Measurements from ENCODE around the gene ITIH2.

DNA sequence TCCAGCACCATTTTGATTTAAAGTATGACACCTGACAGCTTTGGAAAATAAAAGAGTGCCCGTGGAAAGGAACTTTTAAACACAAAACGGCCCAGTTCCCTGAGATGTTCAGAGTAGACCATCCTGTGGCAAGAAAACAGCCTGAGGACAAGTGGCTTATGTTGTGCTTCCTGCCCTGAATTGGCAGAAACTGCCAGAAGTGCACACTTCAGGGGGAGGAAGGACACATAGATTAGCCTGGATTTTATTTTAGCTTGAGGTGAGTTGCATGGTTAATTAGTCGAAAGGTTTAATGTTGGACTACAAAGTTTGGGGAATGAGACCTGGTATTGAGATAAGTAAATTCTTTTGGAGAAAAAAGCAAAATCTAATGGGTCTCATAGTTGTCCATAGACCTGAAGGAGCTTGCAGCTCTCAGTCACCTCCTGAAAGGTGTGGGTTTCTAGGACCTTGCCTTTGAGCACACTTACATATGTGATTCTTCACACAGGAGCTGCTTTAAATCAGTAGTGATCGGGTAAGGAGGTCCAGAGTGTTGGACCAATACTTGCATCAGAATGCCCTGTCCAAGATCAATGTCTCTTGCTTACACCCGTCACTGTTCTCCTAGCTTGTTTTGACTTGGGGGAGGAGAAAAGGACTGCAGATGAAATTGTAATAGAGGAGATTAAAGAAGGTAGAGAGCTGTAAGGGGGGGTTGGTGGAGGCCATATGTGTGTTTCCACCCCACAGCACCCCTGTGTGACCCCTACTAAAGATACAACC lies 4.9 kb downstream of the ITIH2 start:
- TF ChIP-seq CTCF (IDR thresholded peaks at IDR 0.05), result no peak
- no peak for TF ChIP-seq EP300 (IDR thresholded peaks at IDR 0.05)
- no peak for TF ChIP-seq POLR2A (IDR thresholded peaks at IDR 0.05)

Data from sigmoid colon (tissue), 4 donors.